ENCODE measurements around the gene ADGRE2.

- TF ChIP-seq CTCF (IDR thresholded peaks at IDR 0.05) (no peak), POLR2AphosphoS5 (IDR thresholded peaks at IDR 0.05; ENCODE audit: low read depth, low read length) (no peak), SIN3A (IDR thresholded peaks at IDR 0.05; ENCODE audit: borderline replicate concordance, insufficient read depth, low read depth, low read length) (no peak)
- TF ChIP-seq, protein P1, sequence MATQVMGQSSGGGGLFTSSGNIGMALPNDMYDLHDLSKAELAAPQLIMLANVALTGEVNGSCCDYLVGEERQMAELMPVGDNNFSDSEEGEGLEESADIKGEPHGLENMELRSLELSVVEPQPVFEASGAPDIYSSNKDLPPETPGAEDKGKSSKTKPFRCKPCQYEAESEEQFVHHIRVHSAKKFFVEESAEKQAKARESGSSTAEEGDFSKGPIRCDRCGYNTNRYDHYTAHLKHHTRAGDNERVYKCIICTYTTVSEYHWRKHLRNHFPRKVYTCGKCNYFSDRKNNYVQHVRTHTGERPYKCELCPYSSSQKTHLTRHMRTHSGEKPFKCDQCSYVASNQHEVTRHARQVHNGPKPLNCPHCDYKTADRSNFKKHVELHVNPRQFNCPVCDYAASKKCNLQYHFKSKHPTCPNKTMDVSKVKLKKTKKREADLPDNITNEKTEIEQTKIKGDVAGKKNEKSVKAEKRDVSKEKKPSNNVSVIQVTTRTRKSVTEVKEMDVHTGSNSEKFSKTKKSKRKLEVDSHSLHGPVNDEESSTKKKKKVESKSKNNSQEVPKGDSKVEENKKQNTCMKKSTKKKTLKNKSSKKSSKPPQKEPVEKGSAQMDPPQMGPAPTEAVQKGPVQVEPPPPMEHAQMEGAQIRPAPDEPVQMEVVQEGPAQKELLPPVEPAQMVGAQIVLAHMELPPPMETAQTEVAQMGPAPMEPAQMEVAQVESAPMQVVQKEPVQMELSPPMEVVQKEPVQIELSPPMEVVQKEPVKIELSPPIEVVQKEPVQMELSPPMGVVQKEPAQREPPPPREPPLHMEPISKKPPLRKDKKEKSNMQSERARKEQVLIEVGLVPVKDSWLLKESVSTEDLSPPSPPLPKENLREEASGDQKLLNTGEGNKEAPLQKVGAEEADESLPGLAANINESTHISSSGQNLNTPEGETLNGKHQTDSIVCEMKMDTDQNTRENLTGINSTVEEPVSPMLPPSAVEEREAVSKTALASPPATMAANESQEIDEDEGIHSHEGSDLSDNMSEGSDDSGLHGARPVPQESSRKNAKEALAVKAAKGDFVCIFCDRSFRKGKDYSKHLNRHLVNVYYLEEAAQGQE (IDR thresholded peaks at IDR 0.05; ENCODE audit: insufficient read depth in 1 of 2, low read depth in 2 of 2, low read length in 1 of 2) = no peak
Observed at GRCh38 chr19:14779151-14779550, 791 bp upstream of the ADGRE2 start.

Data from Panc1 (cell line).